Measurements from ENCODE around the gene RPS19.

- TF ChIP-seq GATA2 (IDR thresholded peaks at IDR 0.05; ENCODE audit: low read depth, low read length) (no peak), GATA3 (IDR thresholded peaks at IDR 0.05; ENCODE audit: low read depth, low read length) (no peak)
Measured at GRCh38 chr19:41915021-41915775, 55.1 kb downstream of the RPS19 start.
